ENCODE data around the gene AQP7.
"Not testable (repeated sequence)": the region's sequence is repeated elsewhere in the genome, so short reads cannot be mapped to it uniquely, and the experiment has no call there.

- not testable (repeated sequence) for TF ChIP-seq POLR2AphosphoS5 (IDR thresholded peaks at IDR 0.05; ENCODE audit: control insufficient read depth, insufficient read depth, low read depth, low read length); TGIF2 (CRISPR knock-in tag; IDR thresholded peaks at IDR 0.05); PREB (CRISPR knock-in tag; IDR thresholded peaks at IDR 0.05); NRF1 (conservative IDR thresholded peaks at IDR 0.05 in 1 of 2, IDR thresholded peaks at IDR 0.05 in 1 of 2); FOXM1 (IDR thresholded peaks at IDR 0.05; ENCODE audit: low read depth); FOXM1 (CRISPR knock-in tag; IDR thresholded peaks at IDR 0.05; ENCODE audit: low read depth); POLR3A (IDR thresholded peaks at IDR 0.05; ENCODE audit: borderline replicate concordance, extremely low read depth, insufficient read depth, insufficient read length); CTCF (IDR thresholded peaks at IDR 0.05 in 2 of 3, conservative IDR thresholded peaks at IDR 0.05 in 1 of 3; ENCODE audit: insufficient read depth in 2 of 3, low read depth in 1 of 3, low read length in 3 of 3); CEBPB (tag; IDR thresholded peaks at IDR 0.05); POLR2A (conservative IDR thresholded peaks at IDR 0.05); ZNF121 (CRISPR knock-in tag; conservative IDR thresholded peaks at IDR 0.05); ZNF76 (CRISPR knock-in tag; IDR thresholded peaks at IDR 0.05; ENCODE audit: borderline replicate concordance); CREB1 (IDR thresholded peaks at IDR 0.05); CREB1 (CRISPR knock-in tag; IDR thresholded peaks at IDR 0.05); HMG20A (CRISPR knock-in tag; conservative IDR thresholded peaks at IDR 0.05)
These were observed 3.3 kb downstream of the AQP7 start for GRCh38 chr9:33399047-33399446.
